Esophagus squamous epithelium (tissue), 5 donors: ENCODE results near the gene CLEC9A. TPM values are rescaled to one million over a fixed set of nuclear protein-coding genes. Genes with fewer than 3 reads are reported as not detected.

Source experiments
- DNase-seq: peaks from one replicate; lab custom pipeline; 2025; lab: John Stamatoyannopoulos, UW
- H3K27ac ChIP-seq, 4 donors: fragments of 200-600 bp; sonication (generic); one replicate each; pipeline ENCODE4 v1.5.1; 2016 to 2019; ENCODE audit warnings: mild to moderate bottlenecking in 1 of 4
- H3K27me3 ChIP-seq, 4 donors: fragments of 200-600 bp; sonication (generic); 1 replicate in 3 of 4; 2 replicates in 1 of 4; pipeline versions ENCODE4 v1.5.1 to v1.6.0; 2017 to 2021; ENCODE audit warnings: antibody characterized with exemption in 1 of 4
- H3K36me3 ChIP-seq, 3 donors: fragments of 200-600 bp; sonication (generic); one replicate each; pipeline ENCODE4 v1.5.1; 2016 to 2019
- H3K4me1 ChIP-seq, 3 donors: fragments of 200-600 bp; sonication (generic); one replicate each; pipeline ENCODE4 v1.5.1; 2017 to 2019
- H3K4me3 ChIP-seq, 4 donors: fragments of 200-600 bp; sonication (generic); 1 replicate in 3 of 4; 2 replicates in 1 of 4; pipeline ENCODE4 v1.5.1; 2016 to 2019; ENCODE audit warnings: mild to moderate bottlenecking in 2 of 4, moderate library complexity in 1 of 4
- H3K9me3 ChIP-seq, 3 donors: fragments of 200-600 bp; sonication (generic); one replicate each; pipeline ENCODE4 v1.5.1; 2016 to 2019
- POLR2A ChIP-seq, 4 donors: fragments of 450-650 bp; IDR thresholded peaks; one replicate each; pipeline ENCODE4 v1.6.1; 2017; ENCODE audit warnings: antibody characterized with exemption in 4 of 4, mild to moderate bottlenecking in 4 of 4, moderate library complexity in 3 of 4
- whole genome bisulfite sequencing, 2 donors: methylation state at CpG; one replicate each; pipeline ENCODE4 v1.1.5; 2018; 5-methylcytosine and 5-hydroxymethylcytosine counted together
- intact Hi-C: fragments of 100-400 bp; cut with DNase I; formaldehyde crosslinking; loops from one replicate; pipeline ENCODE4 v1.15.0; 2022
- total RNA-seq, 4 donors: library from RNA; depleted of rRNA; stranded (reverse); fragments of >200 nt; gene quantifications; one replicate each; pipeline ENCODE4 v1.1.0, GENCODE V29; 2016
- TF ChIP-seq, protein P1 (sequence below), 6 experiments: fragments of 450-650 bp in 4 of 6; fragments of 200-600 bp in 2 of 6; sonication (generic) in 2 of 6; IDR thresholded peaks; one replicate each; pipeline ENCODE4 v1.5.1; 2016 to 2019; ENCODE audit warnings: antibody characterized with exemption in 6 of 6, mild to moderate bottlenecking in 4 of 6, moderate library complexity in 4 of 6
- donor health status: DM: yes; HTN: yes; CAD: no.

The CLEC9A gene
- total RNA-seq, 4 donors from 2014 or later = not detected

DNA sequence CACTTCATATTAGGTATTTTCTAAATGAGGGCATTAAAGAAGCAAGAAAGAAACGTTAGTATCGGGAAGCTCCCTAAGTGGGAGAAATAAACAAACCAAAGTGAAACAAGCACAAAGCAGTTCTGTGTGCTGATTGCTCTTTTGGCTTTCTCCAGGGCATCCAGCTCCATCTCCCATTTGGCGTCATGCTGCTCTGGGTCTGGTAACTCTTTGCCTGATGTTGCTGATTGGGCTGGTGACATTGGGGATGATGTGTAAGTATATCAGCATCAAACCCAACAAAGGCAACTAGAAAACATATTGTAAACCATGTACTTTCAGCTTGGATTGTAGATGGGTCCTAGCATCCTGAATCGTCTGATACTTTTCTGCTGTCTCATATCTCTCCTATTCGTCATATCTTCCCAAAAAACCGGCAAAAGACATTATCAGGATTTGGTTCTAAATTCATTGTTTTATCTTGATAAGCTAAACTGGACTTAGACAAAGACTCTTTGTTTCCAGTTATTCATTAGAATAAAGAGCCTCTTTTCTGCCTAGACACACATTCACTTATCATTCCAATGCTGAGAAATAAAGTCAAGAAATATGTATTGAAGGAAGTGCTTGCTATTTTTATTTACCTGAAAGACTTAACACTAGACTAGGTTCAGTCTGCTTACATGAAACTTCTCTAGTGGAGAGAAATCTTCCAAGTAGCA, 17.7 kb upstream of the CLEC9A start:
- WGBS, 2 donors = 72 to 78% methylated on average over 5 to 6 of the region's 6 CpGs
- TF ChIP-seq POLR2A (IDR thresholded peaks at IDR 0.05) = no peak
- TF ChIP-seq, protein P1, sequence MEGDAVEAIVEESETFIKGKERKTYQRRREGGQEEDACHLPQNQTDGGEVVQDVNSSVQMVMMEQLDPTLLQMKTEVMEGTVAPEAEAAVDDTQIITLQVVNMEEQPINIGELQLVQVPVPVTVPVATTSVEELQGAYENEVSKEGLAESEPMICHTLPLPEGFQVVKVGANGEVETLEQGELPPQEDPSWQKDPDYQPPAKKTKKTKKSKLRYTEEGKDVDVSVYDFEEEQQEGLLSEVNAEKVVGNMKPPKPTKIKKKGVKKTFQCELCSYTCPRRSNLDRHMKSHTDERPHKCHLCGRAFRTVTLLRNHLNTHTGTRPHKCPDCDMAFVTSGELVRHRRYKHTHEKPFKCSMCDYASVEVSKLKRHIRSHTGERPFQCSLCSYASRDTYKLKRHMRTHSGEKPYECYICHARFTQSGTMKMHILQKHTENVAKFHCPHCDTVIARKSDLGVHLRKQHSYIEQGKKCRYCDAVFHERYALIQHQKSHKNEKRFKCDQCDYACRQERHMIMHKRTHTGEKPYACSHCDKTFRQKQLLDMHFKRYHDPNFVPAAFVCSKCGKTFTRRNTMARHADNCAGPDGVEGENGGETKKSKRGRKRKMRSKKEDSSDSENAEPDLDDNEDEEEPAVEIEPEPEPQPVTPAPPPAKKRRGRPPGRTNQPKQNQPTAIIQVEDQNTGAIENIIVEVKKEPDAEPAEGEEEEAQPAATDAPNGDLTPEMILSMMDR (IDR thresholded peaks at IDR 0.05) = no peak
- Histone ChIP-seq H3K9me3 (no peaks in the 10 kb centered on the region), H3K36me3 (no peaks in the 10 kb centered on the region), H3K27me3 (peaks cover 0 to 5% (median 0%) of the 10 kb centered on the region in 4 donors), H3K27ac (no peak overlapping the region), H3K4me1 (peaks cover 0 to 2% (median 0%) of the 10 kb centered on the region in 3 donors), H3K4me3 (no peak overlapping the region)
- intact Hi-C loops = no loop called here
- no peak for DNase-seq

DNA sequence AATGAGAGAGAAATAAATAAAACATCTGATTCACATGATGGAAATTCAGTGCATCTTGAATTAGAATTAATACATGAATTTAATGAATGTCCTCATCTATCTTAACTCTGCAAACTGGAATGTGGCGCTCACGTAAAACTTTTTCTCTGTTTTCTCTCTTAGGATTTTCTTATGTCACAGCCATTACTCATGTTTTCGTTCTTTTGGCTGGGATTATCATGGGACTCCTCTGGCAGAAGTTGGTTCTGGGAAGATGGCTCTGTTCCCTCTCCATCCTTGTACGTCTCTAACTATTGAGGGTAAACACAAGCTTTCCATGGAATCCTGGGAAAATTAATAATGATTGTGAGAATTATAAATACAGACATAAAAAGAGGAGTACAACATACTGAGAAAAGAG, 15.0 kb upstream of the CLEC9A start:
- H3K27me3 ChIP-seq = peaks cover 0 to 5% (median 0%) of the 10 kb centered on the region in 4 donors
- no peaks in the 10 kb centered on the region for H3K36me3 ChIP-seq
- no peak overlapping the region for H3K27ac ChIP-seq
- no peak overlapping the region for H3K4me3 ChIP-seq
- no peak for TF ChIP-seq POLR2A (IDR thresholded peaks at IDR 0.05)
- TF ChIP-seq, protein P1 (IDR thresholded peaks at IDR 0.05) = no peak
- intact Hi-C loops = no loop called here
- H3K9me3 ChIP-seq = no peaks in the 10 kb centered on the region
- peaks cover 0 to 5% (median 0%) of the 10 kb centered on the region in 3 donors for H3K4me1 ChIP-seq
- 66 to 82% methylated on average over 4 of the region's 4 CpGs for WGBS, 2 donors
- no peak for DNase-seq

DNA sequence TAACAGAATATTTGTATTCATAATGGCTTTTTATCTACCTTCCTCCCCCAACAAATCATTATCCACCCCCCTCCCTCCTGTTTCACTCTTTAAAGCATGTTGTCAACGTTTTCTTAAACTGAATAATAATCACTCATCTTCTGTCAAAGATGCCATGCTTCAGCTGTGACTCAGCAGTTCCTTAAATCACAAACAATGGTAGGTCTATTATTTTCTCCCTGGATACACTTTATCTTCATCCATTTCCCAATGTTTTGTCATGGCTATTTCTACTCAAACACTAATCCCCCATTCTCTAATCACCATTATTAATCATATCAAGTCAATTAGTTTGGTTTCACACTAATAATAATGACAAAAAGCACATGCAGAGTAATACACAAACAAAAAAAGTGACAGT, 13.6 kb upstream of the CLEC9A start:
- no peaks in the 10 kb centered on the region for H3K36me3 ChIP-seq
- peaks cover 0 to 5% (median 0%) of the 10 kb centered on the region in 4 donors for H3K27me3 ChIP-seq
- no peak overlapping the region for H3K4me3 ChIP-seq
- intact Hi-C loops = no loop called here
- H3K4me1 ChIP-seq = peaks cover 0 to 5% (median 0%) of the 10 kb centered on the region in 3 donors
- no peaks in the 10 kb centered on the region for H3K9me3 ChIP-seq
- WGBS, 2 donors = 0 to 4% methylated on average over 1 of the region's 1 CpG
- no peak overlapping the region for H3K27ac ChIP-seq
- DNase-seq = no peak
- no peak for TF ChIP-seq POLR2A (IDR thresholded peaks at IDR 0.05)
- TF ChIP-seq, protein P1 (IDR thresholded peaks at IDR 0.05) = no peak

DNA sequence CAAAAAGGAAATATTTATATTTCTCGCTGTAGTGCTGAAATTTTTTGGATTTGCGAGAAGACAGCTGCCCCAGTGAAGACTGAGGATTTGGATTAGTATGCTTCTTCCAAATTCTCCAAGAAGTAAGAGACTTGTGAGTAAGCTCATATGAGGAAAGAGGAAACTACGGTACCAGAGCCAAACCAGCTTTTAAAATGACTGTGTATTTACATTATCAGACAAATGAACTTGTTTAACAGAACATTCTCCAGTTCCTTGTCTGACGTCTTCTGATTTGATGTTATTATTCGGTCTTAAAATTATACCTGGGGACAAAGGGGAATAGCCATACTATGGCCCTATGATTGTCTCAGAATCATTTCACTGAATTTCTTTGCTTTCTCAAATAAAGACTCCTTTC, 12.1 kb upstream of the CLEC9A start:
- Histone ChIP-seq H3K27me3 (no peaks in the 10 kb centered on the region), H3K4me3 (no peak overlapping the region), H3K27ac (no peak overlapping the region), H3K36me3 (no peaks in the 10 kb centered on the region), H3K9me3 (no peaks in the 10 kb centered on the region), H3K4me1 (peaks cover 0 to 5% (median 0%) of the 10 kb centered on the region in 3 donors)
- DNase-seq = no peak
- 47 to 55% methylated on average over 5 of the region's 5 CpGs for WGBS, 2 donors
- intact Hi-C loops = no loop called here
- TF ChIP-seq, protein P1 (IDR thresholded peaks at IDR 0.05) = no peak
- TF ChIP-seq POLR2A (IDR thresholded peaks at IDR 0.05) = no peak

DNA sequence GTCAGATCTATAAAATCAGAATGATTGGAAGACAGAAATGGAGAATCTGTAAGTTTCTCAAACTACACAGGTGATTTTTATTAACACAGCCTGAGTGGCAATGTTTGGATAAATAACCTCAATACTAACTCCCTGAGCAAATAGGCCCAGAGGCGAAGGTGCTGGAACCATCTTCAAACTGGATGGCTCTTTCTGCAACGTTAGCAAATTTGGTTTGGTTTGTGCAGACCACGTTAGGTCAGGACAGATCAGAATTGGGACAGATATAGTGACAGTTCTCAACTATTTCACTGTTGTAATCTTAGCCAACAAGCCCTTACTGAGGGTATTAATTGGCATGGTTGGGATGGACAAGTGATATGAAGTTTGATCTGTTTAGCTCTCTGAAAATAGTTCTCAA, 9.1 kb upstream of the CLEC9A start:
- no peak for DNase-seq
- peaks cover 0 to 5% (median 0%) of the 10 kb centered on the region in 3 donors for H3K4me1 ChIP-seq
- TF ChIP-seq, protein P1 (IDR thresholded peaks at IDR 0.05) = no peak
- TF ChIP-seq POLR2A (IDR thresholded peaks at IDR 0.05) = no peak
- no peaks in the 10 kb centered on the region for H3K27me3 ChIP-seq
- no peaks in the 10 kb centered on the region for H3K9me3 ChIP-seq
- H3K27ac ChIP-seq = no peak overlapping the region
- H3K36me3 ChIP-seq = no peaks in the 10 kb centered on the region
- intact Hi-C loops = no loop called here
- H3K4me3 ChIP-seq = no peak overlapping the region
- 87 to 88% methylated on average over 3 of the region's 3 CpGs for WGBS, 2 donors
